ENCODE results near the gene SH3RF3. TPM values are rescaled to one million over a fixed set of nuclear protein-coding genes. Genes with fewer than 3 reads are reported as not detected.

Gene SH3RF3
- total and polyA plus RNA-seq, 12 donors = 0.72 to 19.1 (median 12.2) TPM

GRCh38 chr2:109270505-109271312 is 141.7 kb downstream of the SH3RF3 start:
- intact Hi-C loops (cut with DNase I) = no loop called here
- 79 to 86% (median 82%) methylated on average over 11 to 16 of the region's 16 CpGs for WGBS, 4 donors
- no peak for DNase-seq

DNA sequence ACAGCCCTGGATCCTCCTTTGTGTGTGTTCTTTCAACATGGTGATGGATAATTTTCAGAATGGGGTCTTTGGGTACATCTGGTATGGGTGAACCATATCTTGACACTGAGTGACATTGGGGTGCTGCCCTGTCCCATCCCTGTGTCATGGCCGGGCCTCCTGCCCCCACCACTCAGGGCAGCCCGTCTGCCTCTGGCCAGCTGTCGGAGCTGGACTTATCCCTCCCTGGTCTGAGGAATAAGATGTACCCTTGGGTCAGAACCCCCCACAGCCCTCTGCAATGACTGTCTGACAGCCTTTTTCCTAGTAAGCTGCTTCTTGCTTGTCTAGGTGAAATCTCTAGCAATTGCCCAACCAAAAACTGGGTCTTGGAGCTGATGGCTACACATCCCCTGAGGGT is 142.9 kb downstream of the SH3RF3 start:
- 96 to 100% (median 99%) methylated on average over 3 of the region's 3 CpGs for WGBS, 4 donors
- H3K4me3 ChIP-seq = no peak overlapping the region
- no peaks in the 10 kb centered on the region for H3K27me3 ChIP-seq
- intact Hi-C loops (cut with DNase I) = no loop called here
- peaks cover 4 to 16% of the 10 kb centered on the region in 2 donors for H3K4me1 ChIP-seq (replicated peaks in 1 of 2)
- TF ChIP-seq POLR2A (IDR thresholded peaks at IDR 0.05) (no peak), CTCF (IDR thresholded peaks at IDR 0.05) (no peak)
- no peaks in the 10 kb centered on the region for H3K36me3 ChIP-seq (replicated peaks in 1 of 2)
- DNase-seq = no peak
- no peak overlapping the region for H3K27ac ChIP-seq
- no peaks in the 10 kb centered on the region for H3K9me3 ChIP-seq (replicated peaks in 1 of 3)

More at GRCh38 chr2:109270505-109271312, 141.7 kb downstream of the SH3RF3 start:
- peaks cover under 1 to 23% of the 10 kb centered on the region in 2 donors for H3K4me1 ChIP-seq (replicated peaks in 1 of 2)
- TF ChIP-seq POLR2A (IDR thresholded peaks at IDR 0.05) = no peak
- TF ChIP-seq CTCF (IDR thresholded peaks at IDR 0.05) = no peak
- no peaks in the 10 kb centered on the region for H3K27me3 ChIP-seq
- H3K27ac ChIP-seq = no peak overlapping the region
- H3K4me3 ChIP-seq = no peak overlapping the region
- H3K9me3 ChIP-seq (replicated peaks in 1 of 3) = no peaks in the 10 kb centered on the region
- no peaks in the 10 kb centered on the region for H3K36me3 ChIP-seq (replicated peaks in 1 of 2)

DNA sequence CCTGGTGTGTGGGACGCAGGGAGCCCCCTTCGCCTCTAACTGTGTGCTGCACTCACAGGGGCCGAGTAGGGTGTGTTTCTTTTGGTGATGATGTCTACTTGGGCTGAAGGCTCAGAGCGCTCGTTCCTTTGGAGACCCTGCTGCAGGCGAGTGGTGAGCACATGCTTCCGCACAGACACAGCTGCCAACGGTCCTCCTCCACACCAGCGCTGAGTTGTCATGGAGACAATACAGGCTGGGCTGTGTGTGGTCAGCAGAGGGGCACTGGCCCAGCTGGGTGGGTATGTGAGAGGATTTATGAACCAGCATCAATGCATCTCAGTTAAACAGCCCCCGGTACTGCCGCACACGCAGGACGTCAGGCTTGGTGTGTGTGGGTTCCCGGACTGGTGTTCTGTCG is 143.5 kb downstream of the SH3RF3 start:
- intact Hi-C loops (cut with DNase I) = no loop called here

More for the DNA sequence above, 143.5 kb downstream of the SH3RF3 start:
- H3K9me3 ChIP-seq (replicated peaks in 1 of 3) = no peaks in the 10 kb centered on the region
- H3K36me3 ChIP-seq (replicated peaks in 1 of 2) = no peaks in the 10 kb centered on the region
- DNase-seq = no peak
- 91 to 94% (median 92%) methylated on average over 12 to 15 of the region's 15 CpGs for WGBS, 4 donors
- H3K27me3 ChIP-seq = no peaks in the 10 kb centered on the region
- no peak overlapping the region for H3K27ac ChIP-seq
- TF ChIP-seq POLR2A (IDR thresholded peaks at IDR 0.05) = no peak
- TF ChIP-seq CTCF (IDR thresholded peaks at IDR 0.05) = no peak
- H3K4me3 ChIP-seq = no peak overlapping the region
- peaks cover 4 to 13% of the 10 kb centered on the region in 2 donors for H3K4me1 ChIP-seq (replicated peaks in 1 of 2)

Measured in adrenal gland (tissue), 12 donors.